ENCODE measurements around the gene EBP.

EBP gene

DNA sequence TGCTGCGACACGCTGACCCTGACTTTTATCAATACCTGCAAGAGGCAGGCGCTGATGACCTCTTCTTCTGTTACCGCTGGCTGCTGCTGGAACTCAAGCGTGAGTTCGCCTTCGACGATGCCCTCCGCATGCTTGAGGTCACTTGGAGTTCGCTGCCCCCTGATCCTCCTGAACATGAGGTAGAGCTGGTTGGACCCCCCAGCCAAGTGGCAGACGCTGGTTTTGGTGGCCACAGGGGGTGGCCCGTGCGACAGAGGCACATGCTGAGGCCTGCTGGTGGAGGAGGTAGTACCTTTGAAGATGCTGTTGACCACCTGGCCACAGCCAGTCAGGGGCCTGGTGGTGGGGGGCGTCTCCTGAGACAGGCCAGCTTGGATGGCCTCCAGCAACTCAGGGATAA lies 38.4 kb downstream of the EBP start:
- TF ChIP-seq, protein P1, sequence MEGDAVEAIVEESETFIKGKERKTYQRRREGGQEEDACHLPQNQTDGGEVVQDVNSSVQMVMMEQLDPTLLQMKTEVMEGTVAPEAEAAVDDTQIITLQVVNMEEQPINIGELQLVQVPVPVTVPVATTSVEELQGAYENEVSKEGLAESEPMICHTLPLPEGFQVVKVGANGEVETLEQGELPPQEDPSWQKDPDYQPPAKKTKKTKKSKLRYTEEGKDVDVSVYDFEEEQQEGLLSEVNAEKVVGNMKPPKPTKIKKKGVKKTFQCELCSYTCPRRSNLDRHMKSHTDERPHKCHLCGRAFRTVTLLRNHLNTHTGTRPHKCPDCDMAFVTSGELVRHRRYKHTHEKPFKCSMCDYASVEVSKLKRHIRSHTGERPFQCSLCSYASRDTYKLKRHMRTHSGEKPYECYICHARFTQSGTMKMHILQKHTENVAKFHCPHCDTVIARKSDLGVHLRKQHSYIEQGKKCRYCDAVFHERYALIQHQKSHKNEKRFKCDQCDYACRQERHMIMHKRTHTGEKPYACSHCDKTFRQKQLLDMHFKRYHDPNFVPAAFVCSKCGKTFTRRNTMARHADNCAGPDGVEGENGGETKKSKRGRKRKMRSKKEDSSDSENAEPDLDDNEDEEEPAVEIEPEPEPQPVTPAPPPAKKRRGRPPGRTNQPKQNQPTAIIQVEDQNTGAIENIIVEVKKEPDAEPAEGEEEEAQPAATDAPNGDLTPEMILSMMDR (IDR thresholded peaks at IDR 0.05; ENCODE audit: borderline replicate concordance, control extremely low read depth, extremely low read depth, insufficient read depth, missing control alignments), result no peak
- in situ Hi-C loops (cut with MboI; ENCODE audit: low sequenced_read_pairs, unreplicated experiment), result no loop called here

DNA sequence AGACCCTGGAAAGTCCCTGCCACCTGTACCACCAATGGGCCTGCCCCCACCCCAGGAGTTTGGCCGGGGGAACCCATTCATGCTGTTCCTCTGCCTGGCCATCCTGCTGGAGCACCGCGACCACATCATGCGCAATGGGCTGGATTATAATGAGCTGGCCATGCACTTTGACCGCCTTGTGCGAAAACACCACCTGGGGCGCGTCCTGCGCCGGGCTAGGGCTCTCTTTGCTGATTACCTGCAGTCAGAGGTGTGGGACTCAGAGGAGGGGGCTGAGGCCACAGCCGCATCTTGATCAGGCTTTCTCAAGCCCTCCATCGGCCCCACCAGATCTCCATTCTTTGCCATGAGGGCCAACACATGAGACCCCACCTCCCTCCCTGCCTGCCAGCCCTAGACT lies 39.1 kb downstream of the EBP start:
- no peak for DNase-seq (ENCODE audit: low spot score)
- in situ Hi-C loops (cut with MboI; ENCODE audit: low sequenced_read_pairs, unreplicated experiment), result no loop called here
- TF ChIP-seq, protein P1 (IDR thresholded peaks at IDR 0.05; ENCODE audit: borderline replicate concordance, control extremely low read depth, extremely low read depth, insufficient read depth, missing control alignments), result no peak

More for the DNA sequence above, 38.4 kb downstream of the EBP start:
- no peak for DNase-seq (ENCODE audit: low spot score)

DNA sequence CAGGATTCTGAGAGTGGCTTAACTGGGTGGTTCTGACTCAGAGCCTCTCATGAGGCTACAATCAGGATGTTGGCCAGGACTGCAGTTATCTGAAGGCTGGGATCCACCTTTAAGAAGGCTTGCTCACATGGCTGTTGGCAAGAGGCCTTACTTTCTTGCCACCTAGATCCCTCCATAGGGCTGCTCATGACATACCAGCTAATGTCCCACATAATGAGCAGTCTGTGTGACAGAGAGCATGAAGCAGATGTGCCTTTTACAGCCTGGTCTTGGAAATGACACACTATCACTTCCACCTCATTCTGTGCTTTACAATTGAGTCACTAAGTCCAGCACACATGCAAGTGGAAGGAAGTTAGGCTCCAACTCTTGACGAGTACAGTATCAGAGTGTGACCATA lies 48.4 kb downstream of the EBP start:
- peak; percentile 41 for DNase-seq (ENCODE audit: low spot score)
- TF ChIP-seq, protein P1 (IDR thresholded peaks at IDR 0.05; ENCODE audit: borderline replicate concordance, control extremely low read depth, extremely low read depth, insufficient read depth, missing control alignments), result no peak
- in situ Hi-C loops (cut with MboI; ENCODE audit: low sequenced_read_pairs, unreplicated experiment), result no loop called here

DNA sequence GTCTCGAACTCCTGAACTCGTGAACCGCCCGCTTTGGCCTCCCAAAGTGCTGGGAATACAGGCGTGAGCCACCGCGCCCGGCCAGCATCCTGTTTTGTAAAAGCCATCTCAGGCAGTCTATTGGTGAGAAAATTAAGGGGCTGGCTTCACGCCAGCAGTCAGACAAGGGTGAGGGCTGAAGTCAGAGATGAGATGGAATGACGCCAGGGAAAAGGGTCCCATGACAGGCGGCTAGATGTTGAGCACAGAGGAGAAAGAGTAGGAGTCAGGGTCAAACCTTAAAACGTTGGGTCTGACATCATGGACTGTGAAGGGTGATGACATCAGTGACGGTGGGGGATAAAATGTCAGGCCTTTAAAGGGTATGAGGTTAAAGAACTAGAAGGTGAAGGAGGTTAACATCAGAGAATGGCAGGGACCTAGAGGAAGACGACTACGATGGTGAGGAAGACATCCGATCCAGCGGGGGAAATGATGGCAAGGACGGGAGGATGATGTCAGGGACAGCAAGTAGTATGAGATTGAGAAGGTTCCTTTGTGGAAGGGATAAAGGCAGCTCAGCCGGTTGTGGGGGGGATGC lies 52.2 kb downstream of the EBP start:
- in situ Hi-C loops (cut with MboI; ENCODE audit: low sequenced_read_pairs, unreplicated experiment), result no loop called here
- no peak for DNase-seq (ENCODE audit: low spot score)
- TF ChIP-seq, protein P1 (IDR thresholded peaks at IDR 0.05; ENCODE audit: borderline replicate concordance, control extremely low read depth, extremely low read depth, insufficient read depth, missing control alignments), result no peak

DNA sequence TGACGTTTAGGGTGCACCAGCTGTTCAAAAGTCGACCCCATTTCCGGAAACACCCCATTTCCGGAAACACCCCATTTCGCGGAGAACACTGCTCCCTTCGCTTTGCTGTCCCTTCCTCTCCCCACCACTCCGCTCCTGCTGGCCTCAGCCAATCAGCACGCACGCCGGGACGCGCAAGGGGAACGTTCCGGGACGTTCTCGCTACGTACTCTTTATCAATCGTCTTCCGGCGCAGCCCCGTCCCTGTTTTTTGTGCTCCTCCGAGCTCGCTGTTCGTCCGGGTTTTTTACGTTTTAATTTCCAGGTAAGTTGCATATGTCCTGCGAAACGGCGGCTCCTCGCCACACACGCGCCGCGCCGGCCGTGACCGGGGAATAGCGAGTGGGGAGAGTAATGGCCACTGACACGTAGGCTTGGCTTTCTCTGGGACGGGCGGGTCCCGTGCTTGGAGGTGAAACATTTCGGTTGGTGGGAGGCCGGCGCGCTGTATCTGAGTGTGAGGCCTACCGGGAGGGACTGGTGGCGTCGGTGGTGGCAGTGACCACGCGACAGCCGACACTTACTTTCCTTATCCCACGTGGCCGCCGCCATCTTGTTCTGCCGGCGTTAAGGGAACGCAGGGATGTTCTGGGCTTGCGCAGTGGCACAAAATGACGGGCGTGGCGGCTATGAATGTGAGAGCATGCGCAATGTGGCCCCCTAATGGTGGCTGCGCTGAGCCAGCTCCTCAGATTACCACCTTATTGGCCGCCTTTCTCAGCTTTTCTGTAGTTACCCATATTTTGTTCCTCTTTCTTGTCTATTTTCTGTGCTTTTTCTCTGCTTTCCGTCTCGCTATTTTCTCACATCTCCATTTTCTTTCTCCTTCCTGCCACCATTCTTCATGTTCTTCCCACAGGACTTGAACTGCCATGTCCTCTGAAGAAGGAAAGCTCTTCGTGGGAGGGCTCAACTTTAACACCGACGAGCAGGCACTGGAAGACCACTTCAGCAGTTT lies 53.0 kb downstream of the EBP start, which contains the start of gene RBM3:
Gene RBM3 (plus strand): TSS at position 215 of the 997 bp plus-strand sequence. CDS start 697 bp downstream, at position 912.
- peak; percentile 88 for DNase-seq (ENCODE audit: low spot score)
- TF ChIP-seq, protein P1 (IDR thresholded peaks at IDR 0.05; ENCODE audit: borderline replicate concordance, control extremely low read depth, extremely low read depth, insufficient read depth, missing control alignments), result peak; percentile 34
- in situ Hi-C loops (cut with MboI; ENCODE audit: low sequenced_read_pairs, unreplicated experiment), result no loop called here

DNA sequence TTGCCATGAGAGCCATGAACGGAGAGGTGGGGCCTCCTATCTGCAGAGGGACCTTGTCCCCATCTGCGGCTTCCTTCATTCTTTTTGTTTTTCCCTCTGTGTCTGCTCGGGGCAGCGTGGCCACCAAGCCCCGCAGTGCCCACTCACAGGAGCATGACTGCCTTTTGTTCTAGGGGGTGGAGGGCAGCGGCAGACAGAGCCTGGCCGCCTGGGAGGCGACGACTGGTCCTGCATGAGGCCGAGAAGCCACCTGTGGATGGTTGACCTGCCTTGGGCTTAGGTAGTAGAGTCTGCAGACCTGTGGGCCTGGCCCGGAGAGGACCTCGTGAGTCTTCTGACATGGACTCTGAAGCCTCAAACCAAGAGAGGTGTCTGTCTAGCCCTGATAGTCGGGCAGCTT lies 54.0 kb downstream of the EBP start:
- no peak for DNase-seq (ENCODE audit: low spot score)
- in situ Hi-C loops (cut with MboI; ENCODE audit: low sequenced_read_pairs, unreplicated experiment), result no loop called here
- TF ChIP-seq, protein P1 (IDR thresholded peaks at IDR 0.05; ENCODE audit: borderline replicate concordance, control extremely low read depth, extremely low read depth, insufficient read depth, missing control alignments), result no peak

Measured in GM13976 (cell line).